HepG2 (cell line): ENCODE measurements around the gene ASF1B. TPM values are rescaled to one million over a fixed set of nuclear protein-coding genes. Genes with fewer than 3 reads are reported as not detected.

Experiments
- BATF2 ChIP-seq: sonication (generic); formaldehyde crosslinking; IDR thresholded peaks from 2 replicates; pipeline ENCODE4 v1.8.0; 2022; ENCODE audit warnings: mild to moderate bottlenecking, missing genetic modification reagents, moderate library complexity
- CEBPG ChIP-seq: IDR thresholded peaks from 2 replicates; pipeline ENCODE4 v1.6.1; 2016
- CHD4 ChIP-seq: fragments of 200-600 bp; sonication (generic); IDR thresholded peaks from 2 replicates; pipeline ENCODE4 v1.7.0; 2017; ENCODE audit warnings: mild to moderate bottlenecking, low read length, borderline replicate concordance
- HNRNPUL1 ChIP-seq: fragments of 200-400 bp; formaldehyde crosslinking; IDR thresholded peaks from 2 replicates; pipeline ENCODE4 v1.6.1; 2017; ENCODE audit warnings: low read depth, mild to moderate bottlenecking, low read length, moderate library complexity
- ISL2 ChIP-seq: sonication (generic); formaldehyde crosslinking; IDR thresholded peaks from 2 replicates; pipeline ENCODE4 v1.5.0; 2020; ENCODE audit warnings: missing genetic modification reagents
- MXD3 ChIP-seq: IDR thresholded peaks from 2 replicates; pipeline ENCODE4 v1.6.1; 2016; ENCODE audit warnings: mild to moderate bottlenecking, missing biosample characterization, missing genetic modification reagents
- RXRA ChIP-seq: sonication (generic); formaldehyde crosslinking; IDR thresholded peaks from 2 replicates; pipeline ENCODE4 v1.5.1; 2020; ENCODE audit warnings: missing genetic modification reagents
- STAT5B ChIP-seq: sonication (generic); formaldehyde crosslinking; IDR thresholded peaks from 2 replicates; pipeline ENCODE4 v1.4.0; 2020; ENCODE audit warnings: missing genetic modification reagents
- TCF7 ChIP-seq: sonication (generic); IDR thresholded peaks from 2 replicates; pipeline ENCODE4 v1.6.1; 2016; ENCODE audit warnings: antibody characterized with exemption, low read depth
- ZFY ChIP-seq: sonication (generic); formaldehyde crosslinking; IDR thresholded peaks from 2 replicates; pipeline ENCODE4 v1.4.0; 2020; ENCODE audit warnings: missing genetic modification reagents
- ZKSCAN1 ChIP-seq: fragments of 150-350 bp; IDR thresholded peaks from 2 replicates; pipeline ENCODE4 v1.6.1; 2014; ENCODE audit warnings: low read length
- ZKSCAN8 ChIP-seq: IDR thresholded peaks from 2 replicates; pipeline ENCODE4 v1.6.1; 2016; ENCODE audit warnings: borderline replicate concordance, missing genetic modification reagents, missing compliant biosample characterization
- ZNF343 ChIP-seq: sonication (generic); formaldehyde crosslinking; IDR thresholded peaks from 2 replicates; pipeline ENCODE4 v1.4.0; 2020; ENCODE audit warnings: mild to moderate bottlenecking, missing genetic modification reagents
- ZNF510 ChIP-seq: sonication (generic); formaldehyde crosslinking; IDR thresholded peaks from 2 replicates; pipeline ENCODE4 v1.4.0; 2020; ENCODE audit warnings: low read depth, mild to moderate bottlenecking, missing genetic modification reagents
- ZNF792 ChIP-seq: IDR thresholded peaks from 2 replicates; pipeline ENCODE4 v1.6.1; 2016
- ZNF850 ChIP-seq: sonication (generic); formaldehyde crosslinking; conservative IDR thresholded peaks from 2 replicates; pipeline ENCODE4 v1.9.0; 2021; ENCODE audit warnings: mild to moderate bottlenecking, missing genetic modification reagents
- ZSCAN29 ChIP-seq: sonication (generic); formaldehyde crosslinking; conservative IDR thresholded peaks from 2 replicates; pipeline ENCODE4 v1.4.0; 2020; ENCODE audit warnings: mild to moderate bottlenecking, missing genetic modification reagents
- polyA plus RNA-seq, 8 experiments: library from polyadenylated mRNA; depleted of rRNA in 3 of 8; stranded (reverse) in 7 of 8; unstranded in 1 of 8; fragments of >200 nt; fragmentation: Illumina TruSeq in 4 of 8; extraction: Trizol in 4 of 8; gene quantifications; 2 replicates each; pipeline versions ENCODE4 v1.2.1 to v1.2.3, GENCODE V29; 2011 to 2016; ENCODE audit warnings: low read depth in 4 of 8, missing spikeins in 1 of 8, mixed read lengths in 1 of 8; ENCODE audit not compliant: insufficient read depth in 1 of 8
- total RNA-seq, 5 experiments: library from RNA; depleted of rRNA; stranded (reverse); fragments of >200 nt; fragmentation: Illumina TruSeq; extraction: Trizol; gene quantifications; 2 replicates each; pipeline ENCODE4 v1.2.3, GENCODE V29; 2016; ENCODE audit warnings: low read depth in 1 of 5
- TF ChIP-seq, protein P1 (sequence below): IDR thresholded peaks from 2 replicates; pipeline ENCODE4 v1.6.1; 2018; ENCODE audit warnings: missing genetic modification reagents, mild to moderate bottlenecking, missing compliant biosample characterization
- TF ChIP-seq, protein P2 (sequence below): sonication (generic); formaldehyde crosslinking; IDR thresholded peaks from 2 replicates; pipeline ENCODE4 v1.8.0; 2022; ENCODE audit warnings: low read depth, missing genetic modification reagents
- TF ChIP-seq, protein P3 (sequence below): sonication (generic); formaldehyde crosslinking; IDR thresholded peaks from 2 replicates; pipeline ENCODE4 v1.4.0; 2020; ENCODE audit warnings: missing genetic modification reagents, borderline replicate concordance
- TF ChIP-seq, protein P4 (sequence below): sonication (generic); formaldehyde crosslinking; IDR thresholded peaks from 2 replicates; pipeline ENCODE4 v1.4.0; 2020; ENCODE audit warnings: missing genetic modification reagents

ASF1B gene
- total and polyA plus RNA-seq, 2 of the 13 experiments (the other 11 are each of a cell fraction or from before 2014, with no cell fraction given): 18.2 to 24.8 TPM

DNA sequence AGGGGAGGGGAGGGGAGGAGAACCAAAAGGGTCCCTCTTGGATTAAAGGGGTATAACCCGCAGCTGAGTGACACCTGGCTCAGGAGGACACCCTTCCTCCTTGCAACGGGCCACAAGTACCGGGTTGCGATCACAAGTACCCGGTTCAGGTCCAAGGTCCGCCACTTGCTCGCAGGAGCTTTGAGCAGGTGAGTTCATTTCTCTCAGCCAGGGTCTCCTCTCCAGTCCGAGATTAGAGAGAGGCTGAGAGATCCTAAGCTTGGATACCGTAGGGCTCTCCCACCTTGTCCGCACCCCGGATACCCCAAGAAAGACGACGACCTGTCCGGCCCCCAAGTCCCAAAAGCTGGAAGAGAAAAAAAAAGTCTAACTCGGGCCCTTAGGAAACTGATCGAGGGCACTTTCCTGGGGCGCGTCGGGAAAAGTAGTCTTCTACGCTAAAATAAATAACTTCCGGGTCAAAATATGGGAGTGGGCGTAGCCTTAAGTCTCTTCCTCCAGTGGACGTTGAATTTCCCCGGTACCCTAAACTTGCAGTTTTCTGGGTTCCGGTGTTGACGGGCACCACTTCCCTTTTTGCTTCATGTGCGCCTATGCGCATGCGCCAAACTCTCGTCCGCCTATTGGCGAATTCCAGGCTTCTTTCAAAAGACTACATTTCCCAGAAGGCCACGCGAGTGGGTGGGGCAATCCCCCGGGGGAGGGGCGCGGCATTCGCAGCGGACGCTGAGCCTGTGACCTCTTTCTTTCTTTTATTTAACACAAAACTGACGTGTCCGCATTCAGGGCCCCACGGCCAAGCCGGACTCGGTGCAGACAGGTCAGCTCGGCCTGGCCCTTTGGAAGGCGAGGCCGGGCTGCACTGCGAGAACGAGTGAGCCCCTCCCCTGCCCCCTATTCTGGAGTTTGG, 55.2 kb downstream of the ASF1B start (continued):
- TF ChIP-seq, protein P1, sequence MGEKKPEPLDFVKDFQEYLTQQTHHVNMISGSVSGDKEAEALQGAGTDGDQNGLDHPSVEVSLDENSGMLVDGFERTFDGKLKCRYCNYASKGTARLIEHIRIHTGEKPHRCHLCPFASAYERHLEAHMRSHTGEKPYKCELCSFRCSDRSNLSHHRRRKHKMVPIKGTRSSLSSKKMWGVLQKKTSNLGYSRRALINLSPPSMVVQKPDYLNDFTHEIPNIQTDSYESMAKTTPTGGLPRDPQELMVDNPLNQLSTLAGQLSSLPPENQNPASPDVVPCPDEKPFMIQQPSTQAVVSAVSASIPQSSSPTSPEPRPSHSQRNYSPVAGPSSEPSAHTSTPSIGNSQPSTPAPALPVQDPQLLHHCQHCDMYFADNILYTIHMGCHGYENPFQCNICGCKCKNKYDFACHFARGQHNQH (CRISPR knock-in tag): peak; percentile 83
- TF ChIP-seq ZNF510 (CRISPR knock-in tag) (no peak), ZNF792 (CRISPR knock-in tag) (peak; percentile 21; the same call in 1 of the 2 replicates), ISL2 (0 out of 2 replicates have a peak, but pooled peaks have one; percentile 54), ZKSCAN8 (peak; percentile 43; the same call in 1 of the 2 replicates), STAT5B (CRISPR knock-in tag) (no peak), ZFY (peak; percentile 84), ZNF343 (CRISPR knock-in tag) (no peak), MXD3 (CRISPR knock-in tag) (peak; percentile 80), ZSCAN29 (CRISPR knock-in tag) (no peak), ZNF850 (no peak), RXRA (CRISPR knock-in tag) (peak; percentile 46; the same call in 1 of the 2 replicates), TCF7 (no peak), CEBPG (CRISPR knock-in tag) (peak; percentile 83), BATF2 (CRISPR knock-in tag) (no peak), ZKSCAN1 (no peak), CHD4 (no peak), HNRNPUL1 (no peak)
- TF ChIP-seq, protein P2, sequence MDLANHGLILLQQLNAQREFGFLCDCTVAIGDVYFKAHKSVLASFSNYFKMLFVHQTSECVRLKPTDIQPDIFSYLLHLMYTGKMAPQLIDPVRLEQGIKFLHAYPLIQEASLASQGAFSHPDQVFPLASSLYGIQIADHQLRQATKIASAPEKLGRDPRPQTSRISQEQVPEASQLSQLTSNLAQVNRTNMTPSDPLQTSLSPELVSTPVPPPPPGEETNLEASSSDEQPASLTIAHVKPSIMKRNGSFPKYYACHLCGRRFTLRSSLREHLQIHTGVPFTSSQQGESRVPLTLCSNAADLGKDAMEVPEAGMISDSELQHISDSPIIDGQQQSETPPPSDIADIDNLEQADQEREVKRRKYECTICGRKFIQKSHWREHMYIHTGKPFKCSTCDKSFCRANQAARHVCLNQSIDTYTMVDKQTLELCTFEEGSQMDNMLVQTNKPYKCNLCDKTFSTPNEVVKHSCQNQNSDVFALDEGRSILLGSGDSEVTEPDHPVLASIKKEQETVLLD: peak; percentile 61
- TF ChIP-seq, protein P3, sequence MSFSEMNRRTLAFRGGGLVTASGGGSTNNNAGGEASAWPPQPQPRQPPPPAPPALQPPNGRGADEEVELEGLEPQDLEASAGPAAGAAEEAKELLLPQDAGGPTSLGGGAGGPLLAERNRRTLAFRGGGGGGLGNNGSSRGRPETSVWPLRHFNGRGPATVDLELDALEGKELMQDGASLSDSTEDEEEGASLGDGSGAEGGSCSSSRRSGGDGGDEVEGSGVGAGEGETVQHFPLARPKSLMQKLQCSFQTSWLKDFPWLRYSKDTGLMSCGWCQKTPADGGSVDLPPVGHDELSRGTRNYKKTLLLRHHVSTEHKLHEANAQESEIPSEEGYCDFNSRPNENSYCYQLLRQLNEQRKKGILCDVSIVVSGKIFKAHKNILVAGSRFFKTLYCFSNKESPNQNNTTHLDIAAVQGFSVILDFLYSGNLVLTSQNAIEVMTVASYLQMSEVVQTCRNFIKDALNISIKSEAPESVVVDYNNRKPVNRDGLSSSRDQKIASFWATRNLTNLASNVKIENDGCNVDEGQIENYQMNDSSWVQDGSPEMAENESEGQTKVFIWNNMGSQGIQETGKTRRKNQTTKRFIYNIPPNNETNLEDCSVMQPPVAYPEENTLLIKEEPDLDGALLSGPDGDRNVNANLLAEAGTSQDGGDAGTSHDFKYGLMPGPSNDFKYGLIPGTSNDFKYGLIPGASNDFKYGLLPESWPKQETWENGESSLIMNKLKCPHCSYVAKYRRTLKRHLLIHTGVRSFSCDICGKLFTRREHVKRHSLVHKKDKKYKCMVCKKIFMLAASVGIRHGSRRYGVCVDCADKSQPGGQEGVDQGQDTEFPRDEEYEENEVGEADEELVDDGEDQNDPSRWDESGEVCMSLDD (CRISPR knock-in tag): no peak
- TF ChIP-seq, protein P4, sequence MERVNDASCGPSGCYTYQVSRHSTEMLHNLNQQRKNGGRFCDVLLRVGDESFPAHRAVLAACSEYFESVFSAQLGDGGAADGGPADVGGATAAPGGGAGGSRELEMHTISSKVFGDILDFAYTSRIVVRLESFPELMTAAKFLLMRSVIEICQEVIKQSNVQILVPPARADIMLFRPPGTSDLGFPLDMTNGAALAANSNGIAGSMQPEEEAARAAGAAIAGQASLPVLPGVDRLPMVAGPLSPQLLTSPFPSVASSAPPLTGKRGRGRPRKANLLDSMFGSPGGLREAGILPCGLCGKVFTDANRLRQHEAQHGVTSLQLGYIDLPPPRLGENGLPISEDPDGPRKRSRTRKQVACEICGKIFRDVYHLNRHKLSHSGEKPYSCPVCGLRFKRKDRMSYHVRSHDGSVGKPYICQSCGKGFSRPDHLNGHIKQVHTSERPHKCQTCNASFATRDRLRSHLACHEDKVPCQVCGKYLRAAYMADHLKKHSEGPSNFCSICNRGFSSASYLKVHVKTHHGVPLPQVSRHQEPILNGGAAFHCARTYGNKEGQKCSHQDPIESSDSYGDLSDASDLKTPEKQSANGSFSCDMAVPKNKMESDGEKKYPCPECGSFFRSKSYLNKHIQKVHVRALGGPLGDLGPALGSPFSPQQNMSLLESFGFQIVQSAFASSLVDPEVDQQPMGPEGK (CRISPR knock-in tag): peak; percentile 70; the same call in 1 of the 2 replicates
